ENCODE data around the gene HSPA12A.
A peak's percentile ranks its signal among the peaks of the same experiment; 100 is the strongest.

The HSPA12A gene

DNA sequence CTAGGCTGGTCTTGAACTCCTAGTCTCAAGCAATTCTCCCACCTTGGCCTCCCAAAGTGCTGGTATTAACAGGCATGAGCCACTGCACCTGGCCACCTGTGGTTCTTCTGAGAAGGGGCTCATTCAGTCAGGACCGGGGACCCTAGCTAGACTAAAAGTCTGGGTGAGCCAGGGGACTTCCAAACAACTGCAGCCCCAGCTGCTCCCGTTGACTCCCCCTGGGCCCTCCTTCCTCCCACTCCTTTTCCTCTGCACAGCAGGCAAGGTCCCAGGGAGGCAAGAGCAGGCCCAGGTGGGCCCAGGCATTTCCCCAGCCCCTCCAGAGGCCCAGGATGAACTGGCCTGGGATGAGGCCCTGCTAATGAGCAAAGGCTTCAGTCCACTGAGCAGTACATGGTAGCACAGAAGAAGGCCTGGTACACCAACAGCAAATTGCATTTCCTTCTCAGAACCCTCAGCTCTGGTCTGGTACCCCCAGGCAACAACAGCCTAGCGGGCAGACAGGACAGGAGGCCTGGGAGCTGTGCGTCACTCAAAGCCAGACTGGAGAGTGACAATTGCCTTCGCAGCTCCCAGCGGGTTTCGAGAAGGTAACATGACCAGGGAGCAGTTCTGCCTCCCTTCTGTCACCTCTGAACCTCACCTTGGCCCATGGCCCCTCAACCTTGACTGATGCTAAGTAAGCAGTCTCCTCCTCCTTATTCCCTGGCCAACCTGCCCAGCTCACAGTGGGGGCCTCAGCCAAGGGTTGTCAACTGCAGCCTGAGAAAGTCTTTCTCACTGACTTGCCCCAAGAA is 30.7 kb upstream of the HSPA12A start:
- Histone ChIP-seq H3K4me3 (no peak overlapping the region), H3K9ac (ENCODE audit: insufficient read length) (no peak overlapping the region), H3K9me3 (ENCODE audit: low read depth, low read length) (no peaks in the 10 kb centered on the region), H3K36me3 (ENCODE audit: insufficient read depth, low read length) (no peaks in the 10 kb centered on the region), H3K27ac (no peak overlapping the region)
- TF ChIP-seq POLR2AphosphoS5 (IDR thresholded peaks at IDR 0.05; ENCODE audit: borderline replicate concordance, low read depth, low read length): no peak
- no peak for TF ChIP-seq EZH2 (IDR thresholded peaks at IDR 0.05)
- DNase-seq (ENCODE audit: low read depth, low spot score): no peak

- H3K9ac ChIP-seq (ENCODE audit: insufficient read length): no peak overlapping the region
- DNase-seq (ENCODE audit: low read depth, low spot score): no peak
- H3K4me3 ChIP-seq: no peak overlapping the region
- H3K36me3 ChIP-seq (ENCODE audit: insufficient read depth, low read length): no peaks in the 10 kb centered on the region
- no peak for TF ChIP-seq POLR2AphosphoS5 (IDR thresholded peaks at IDR 0.05; ENCODE audit: borderline replicate concordance, low read depth, low read length)
- TF ChIP-seq EZH2 (IDR thresholded peaks at IDR 0.05): no peak
- TF ChIP-seq FOXP2 (optimal IDR thresholded peaks at IDR 0.05; ENCODE audit: control extremely low read depth, extremely low read length, insufficient read depth): no peak
- H3K27ac ChIP-seq: no peak overlapping the region
- H3K9me3 ChIP-seq (ENCODE audit: low read depth, low read length): no peaks in the 10 kb centered on the region
Observed at GRCh38 chr10:116771959-116772585, 29.7 kb upstream of the HSPA12A start.

- no peak overlapping the region for H3K9ac ChIP-seq (ENCODE audit: insufficient read length)
- TF ChIP-seq FOXP2 (optimal IDR thresholded peaks at IDR 0.05; ENCODE audit: control extremely low read depth, extremely low read length, insufficient read depth) (peak; percentile 18), EZH2 (IDR thresholded peaks at IDR 0.05) (no peak)
- no peak overlapping the region for H3K4me3 ChIP-seq
- no peak overlapping the region for H3K27ac ChIP-seq
- DNase-seq (ENCODE audit: low read depth, low spot score): no peak
- no peaks in the 10 kb centered on the region for H3K9me3 ChIP-seq (ENCODE audit: low read depth, low read length)
- H3K36me3 ChIP-seq (ENCODE audit: insufficient read depth, low read length): no peaks in the 10 kb centered on the region
Observed at GRCh38 chr10:116771101-116771958, 29.0 kb upstream of the HSPA12A start.

DNA sequence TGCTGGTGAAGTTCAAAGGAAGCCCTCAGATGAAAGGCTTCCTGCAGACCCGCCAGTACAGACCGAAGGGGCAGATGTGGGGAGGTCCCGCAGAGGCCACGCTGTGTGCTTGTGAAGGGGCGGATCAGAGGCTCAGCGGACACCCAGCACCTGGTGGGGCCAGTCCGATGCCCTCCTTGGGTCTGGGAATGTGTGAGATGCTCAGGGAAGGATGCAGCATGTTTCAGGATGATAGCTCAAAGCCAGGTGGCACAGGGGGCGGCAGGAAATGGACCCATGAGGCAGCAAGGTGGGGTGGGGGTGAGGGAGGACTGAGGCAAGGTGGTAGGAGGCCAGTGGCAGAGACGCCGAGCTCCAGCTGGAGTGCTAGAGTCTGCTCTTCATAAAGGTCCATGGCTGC is 27.9 kb upstream of the HSPA12A start:
- H3K36me3 ChIP-seq (ENCODE audit: insufficient read depth, low read length): no peaks in the 10 kb centered on the region
- no peaks in the 10 kb centered on the region for H3K9me3 ChIP-seq (ENCODE audit: low read depth, low read length)
- DNase-seq (ENCODE audit: low read depth, low spot score): no peak
- no peak overlapping the region for H3K9ac ChIP-seq (ENCODE audit: insufficient read length)
- TF ChIP-seq POLR2AphosphoS5 (IDR thresholded peaks at IDR 0.05; ENCODE audit: borderline replicate concordance, low read depth, low read length) (no peak), FOXP2 (optimal IDR thresholded peaks at IDR 0.05; ENCODE audit: control extremely low read depth, extremely low read length, insufficient read depth) (no peak), EZH2 (IDR thresholded peaks at IDR 0.05) (no peak)
- H3K27ac ChIP-seq: no peak overlapping the region
- no peak overlapping the region for H3K4me3 ChIP-seq

DNA sequence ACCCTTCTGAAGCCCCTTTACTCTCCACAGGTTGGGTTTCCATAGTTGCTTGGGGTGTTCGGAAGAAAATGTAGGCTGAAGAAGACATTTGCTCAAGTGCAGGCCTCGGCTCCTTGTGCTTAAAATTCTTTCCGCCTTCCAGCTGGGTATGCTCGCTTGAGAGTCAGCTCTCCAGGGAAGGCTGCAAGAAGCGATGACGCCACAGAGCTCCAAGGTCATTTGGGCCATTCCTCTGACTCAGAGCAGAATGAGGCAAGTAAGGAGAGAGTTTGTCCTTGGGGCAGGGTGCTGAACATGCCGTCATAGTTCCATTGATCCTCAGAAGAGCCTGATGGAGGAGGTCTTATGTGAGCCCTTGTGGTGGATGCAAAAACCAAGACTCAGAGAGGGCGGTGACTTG is 27.4 kb upstream of the HSPA12A start:
- Histone ChIP-seq H3K9me3 (ENCODE audit: low read depth, low read length) (no peaks in the 10 kb centered on the region), H3K27ac (no peak overlapping the region), H3K9ac (ENCODE audit: insufficient read length) (no peak overlapping the region), H3K4me3 (no peak overlapping the region), H3K36me3 (ENCODE audit: insufficient read depth, low read length) (no peaks in the 10 kb centered on the region)
- no peak for DNase-seq (ENCODE audit: low read depth, low spot score)
- no peak for TF ChIP-seq POLR2AphosphoS5 (IDR thresholded peaks at IDR 0.05; ENCODE audit: borderline replicate concordance, low read depth, low read length)
- TF ChIP-seq FOXP2 (optimal IDR thresholded peaks at IDR 0.05; ENCODE audit: control extremely low read depth, extremely low read length, insufficient read depth): no peak
- TF ChIP-seq EZH2 (IDR thresholded peaks at IDR 0.05): no peak

GRCh38 chr10:116769368-116769767 is 27.0 kb upstream of the HSPA12A start:
- no peak overlapping the region for H3K27ac ChIP-seq
- DNase-seq (ENCODE audit: low read depth, low spot score): no peak
- H3K4me3 ChIP-seq: no peak overlapping the region
- TF ChIP-seq POLR2AphosphoS5 (IDR thresholded peaks at IDR 0.05; ENCODE audit: borderline replicate concordance, low read depth, low read length): no peak
- TF ChIP-seq FOXP2 (optimal IDR thresholded peaks at IDR 0.05; ENCODE audit: control extremely low read depth, extremely low read length, insufficient read depth): no peak
- no peak for TF ChIP-seq EZH2 (IDR thresholded peaks at IDR 0.05)
- H3K36me3 ChIP-seq (ENCODE audit: insufficient read depth, low read length): no peaks in the 10 kb centered on the region
- H3K9me3 ChIP-seq (ENCODE audit: low read depth, low read length): no peaks in the 10 kb centered on the region
- H3K9ac ChIP-seq (ENCODE audit: insufficient read length): no peak overlapping the region

GRCh38 chr10:116768786-116769185 is 26.4 kb upstream of the HSPA12A start:
- no peak for DNase-seq (ENCODE audit: low read depth, low spot score)
- H3K36me3 ChIP-seq (ENCODE audit: insufficient read depth, low read length): no peaks in the 10 kb centered on the region
- H3K27ac ChIP-seq: no peak overlapping the region
- no peak for TF ChIP-seq EZH2 (IDR thresholded peaks at IDR 0.05)
- no peak for TF ChIP-seq POLR2AphosphoS5 (IDR thresholded peaks at IDR 0.05; ENCODE audit: borderline replicate concordance, low read depth, low read length)
- TF ChIP-seq FOXP2 (optimal IDR thresholded peaks at IDR 0.05; ENCODE audit: control extremely low read depth, extremely low read length, insufficient read depth): no peak
- no peaks in the 10 kb centered on the region for H3K9me3 ChIP-seq (ENCODE audit: low read depth, low read length)
- H3K9ac ChIP-seq (ENCODE audit: insufficient read length): no peak overlapping the region
- no peak overlapping the region for H3K4me3 ChIP-seq
